Caco-2 (cell line): ENCODE data around the gene CD40LG. TPM values are rescaled to one million over a fixed set of nuclear protein-coding genes. Genes with fewer than 3 reads are reported as not detected.
A peak's percentile ranks its signal among the peaks of the same experiment; 100 is the strongest.

Source experiments
- BruUV-seq: library from RNA; stranded (reverse); fragments of 400-500 nt; replicated peaks from 2 replicates; lab custom pipeline; 2021; lab: Mats Ljungman, UMichigan
- CTCF ChIA-PET: fragments of 300-600 bp; sonication (Branson Sonifier 250); formaldehyde crosslinking; loops from one replicate; lab custom pipeline; 2022; ENCODE audit warnings: antibody characterized with exemption; lab: Charles Lee
- POLR2A ChIA-PET: fragments of 300-600 bp; sonication (Branson Sonifier 250); formaldehyde crosslinking; loops from one replicate; lab custom pipeline; 2022; ENCODE audit warnings: antibody characterized with exemption; lab: Charles Lee
- DNase-seq, 2 experiments: peaks; one replicate each; pipeline versions ENCODE4 v3.0.0 to v3.0.0-alpha.2; 2020 to 2022
- H3K27me3 ChIP-seq: replicated peaks from 2 replicates; pipeline ENCODE4 v1.6.0; 2011; ENCODE audit warnings: low read length; ENCODE audit not compliant: control insufficient read depth, insufficient read depth
- H3K36me3 ChIP-seq: 2 replicates; pipeline ENCODE4 v1.5.1; 2011; ENCODE audit warnings: low read length; ENCODE audit not compliant: control insufficient read depth, insufficient read depth
- H3K4me1 ChIP-seq: fragments of 250-450 bp; sonication (Bioruptor Pico); 2 replicates; pipeline ENCODE4 v1.5.1; 2020; ENCODE audit warnings: mild to moderate bottlenecking
- H3K4me3 ChIP-seq: 2 replicates; pipeline ENCODE4 v1.5.1; 2011; ENCODE audit warnings: low read depth, mild to moderate bottlenecking, control low read depth, low read length
- H3K9me3 ChIP-seq: fragments of 250-450 bp; sonication (Bioruptor Pico); 2 replicates; pipeline ENCODE4 v1.5.1; 2020; ENCODE audit warnings: mild to moderate bottlenecking, moderate library complexity
- H3K27ac Mint-ChIP-seq: one replicate; pipeline ENCODE4 v1.8.0; 2022; ENCODE audit warnings: mixed read lengths; ENCODE audit not compliant: unreplicated experiment
- H3K27me3 Mint-ChIP-seq: one replicate; pipeline ENCODE4 v1.8.0; 2022; ENCODE audit warnings: mixed read lengths; ENCODE audit not compliant: insufficient read depth, unreplicated experiment
- H3K36me3 Mint-ChIP-seq: one replicate; pipeline ENCODE4 v1.8.0; 2022; ENCODE audit warnings: mild to moderate bottlenecking, mixed read lengths; ENCODE audit not compliant: insufficient read depth, unreplicated experiment
- H3K4me1 Mint-ChIP-seq: one replicate; pipeline ENCODE4 v1.8.0; 2022; ENCODE audit warnings: low read depth, mixed read lengths; ENCODE audit not compliant: unreplicated experiment
- H3K4me3 Mint-ChIP-seq: one replicate; pipeline ENCODE4 v1.8.0; 2022; ENCODE audit warnings: mild to moderate bottlenecking, moderate library complexity, mixed read lengths; ENCODE audit not compliant: unreplicated experiment
- H3K9me3 Mint-ChIP-seq: one replicate; pipeline ENCODE4 v1.8.0; 2022; ENCODE audit warnings: mixed read lengths; ENCODE audit not compliant: unreplicated experiment
- CTCF ChIP-seq, 2 experiments: fragments of 200-600 bp in 1 of 2; IDR thresholded peaks; 1 replicate in 1 of 2; 2 replicates in 1 of 2; pipeline versions ENCODE4 v1.5.1 to v1.8.0; 2011 to 2022; ENCODE audit warnings: antibody characterized with exemption in 1 of 2, control low read depth in 1 of 2, inconsistent platforms in 1 of 2, low read depth in 1 of 2, low read length in 1 of 2, mild to moderate bottlenecking in 1 of 2, moderate library complexity in 1 of 2; ENCODE audit not compliant: insufficient read depth in 1 of 2, severe bottlenecking in 1 of 2, unreplicated experiment in 1 of 2
- intact Hi-C: fragments of 100-400 bp; cut with micrococcal nuclease; formaldehyde crosslinking; loops from one replicate; pipeline ENCODE4 v1.10.0; 2022; ENCODE audit not compliant: unreplicated experiment
- total RNA-seq: library from RNA; stranded (reverse); gene quantifications from 2 replicates; pipeline ENCODE4 v1.2.3, GENCODE V29; 2022

CD40LG gene
- total RNA-seq, 1 experiment from 2014 or later = not detected

GRCh38 chrX:136708348-136708747, 60.4 kb downstream of the CD40LG start:
- H3K9me3 ChIP-seq = no peaks in the 10 kb centered on the region
- CTCF ChIA-PET = interaction anchor here (0.6 to 0.7 kb wide), 2 partner anchors 14 to 170 kb away, joined by 3 to 4 read pairs; no protein-coding TSS in a partner anchor
- intact Hi-C loops = no loop called here
- peak; percentile 29 to 40 for TF ChIP-seq CTCF (IDR thresholded peaks at IDR 0.05; ENCODE audit: insufficient read depth in 1 of 2, low read depth in 1 of 2, low read length in 1 of 2, severe bottlenecking in 1 of 2, unreplicated experiment in 1 of 2)
- DNase-seq = no peak
- Mint-ChIP-seq H3K9me3 (no peaks in the 10 kb centered on the region), H3K27ac (no peak overlapping the region), H3K27me3 (peaks cover 3% of the 10 kb centered on the region), H3K4me3 (no peak overlapping the region), H3K36me3 (no peaks in the 10 kb centered on the region), H3K4me1 (no peaks in the 10 kb centered on the region)
- H3K4me3 ChIP-seq = no peak overlapping the region
- BruUV-seq = no TSS peak
- POLR2A ChIA-PET = no interaction called here
- H3K27me3 ChIP-seq = no peaks in the 10 kb centered on the region
- H3K36me3 ChIP-seq = no peaks in the 10 kb centered on the region
- no peaks in the 10 kb centered on the region for H3K4me1 ChIP-seq

Other genes starting within 250 kb of the CD40LG start
- gene BRS3, start 160.2 kb upstream of the CD40LG start, total RNA-seq = not detected in 2 replicates
- gene HTATSF1, start 150.6 kb upstream of the CD40LG start, total RNA-seq = 36.5 and 38.3 TPM in 2 replicates
- 42.3 and 49.5 TPM in 2 replicates for gene VGLL1, start 115.9 kb upstream of the CD40LG start, total RNA-seq
- gene ARHGEF6, start 132.8 kb downstream of the CD40LG start, total RNA-seq = not detected in 2 replicates
- gene RBMX, start 232.6 kb downstream of the CD40LG start, total RNA-seq = 253 and 261 TPM in 2 replicates